Measurements from ENCODE around the gene KCNQ1OT1. TPM values are rescaled to one million over a fixed set of nuclear protein-coding genes. Genes with fewer than 3 reads are reported as not detected.

KCNQ1OT1 gene
- total RNA-seq, 1 donor from 2014 or later: 1.6 TPM

DNA sequence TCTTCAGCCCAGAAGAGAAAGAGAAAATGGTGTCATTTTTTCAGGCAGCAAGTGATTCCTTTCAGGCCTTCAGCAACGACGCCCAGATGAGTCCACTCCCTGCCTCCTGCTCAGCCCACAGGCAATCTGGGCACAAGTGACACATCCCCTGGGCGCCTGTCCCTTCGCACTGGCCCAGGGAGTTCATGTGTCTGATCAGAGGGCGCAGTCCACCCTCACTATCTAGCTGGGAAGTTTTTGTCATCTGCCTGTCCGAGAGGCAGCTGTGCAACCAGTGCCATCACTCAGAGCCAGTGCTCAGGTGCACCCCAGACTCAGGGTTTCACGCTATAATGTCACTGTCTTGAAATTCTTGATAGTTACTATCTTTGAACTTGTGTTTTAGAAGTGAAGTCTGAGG lies 1.4 kb upstream of the KCNQ1OT1 start:
- TF ChIP-seq, protein P1, sequence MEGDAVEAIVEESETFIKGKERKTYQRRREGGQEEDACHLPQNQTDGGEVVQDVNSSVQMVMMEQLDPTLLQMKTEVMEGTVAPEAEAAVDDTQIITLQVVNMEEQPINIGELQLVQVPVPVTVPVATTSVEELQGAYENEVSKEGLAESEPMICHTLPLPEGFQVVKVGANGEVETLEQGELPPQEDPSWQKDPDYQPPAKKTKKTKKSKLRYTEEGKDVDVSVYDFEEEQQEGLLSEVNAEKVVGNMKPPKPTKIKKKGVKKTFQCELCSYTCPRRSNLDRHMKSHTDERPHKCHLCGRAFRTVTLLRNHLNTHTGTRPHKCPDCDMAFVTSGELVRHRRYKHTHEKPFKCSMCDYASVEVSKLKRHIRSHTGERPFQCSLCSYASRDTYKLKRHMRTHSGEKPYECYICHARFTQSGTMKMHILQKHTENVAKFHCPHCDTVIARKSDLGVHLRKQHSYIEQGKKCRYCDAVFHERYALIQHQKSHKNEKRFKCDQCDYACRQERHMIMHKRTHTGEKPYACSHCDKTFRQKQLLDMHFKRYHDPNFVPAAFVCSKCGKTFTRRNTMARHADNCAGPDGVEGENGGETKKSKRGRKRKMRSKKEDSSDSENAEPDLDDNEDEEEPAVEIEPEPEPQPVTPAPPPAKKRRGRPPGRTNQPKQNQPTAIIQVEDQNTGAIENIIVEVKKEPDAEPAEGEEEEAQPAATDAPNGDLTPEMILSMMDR (IDR thresholded peaks at IDR 0.05): no peak
- DNase-seq (no peak), ATAC-seq (no peak)
- Histone ChIP-seq H3K4me3 (no peak overlapping the region), H3K4me1 (no peaks in the 10 kb centered on the region), H3K27me3 (ENCODE audit: low read depth) (no peaks in the 10 kb centered on the region), H3K9me3 (no peaks in the 10 kb centered on the region), H3K36me3 (no peaks in the 10 kb centered on the region), H3K27ac (peak overlapping the region; percentile 92)
- intact Hi-C loops (cut with DNase I): no loop called here

DNA sequence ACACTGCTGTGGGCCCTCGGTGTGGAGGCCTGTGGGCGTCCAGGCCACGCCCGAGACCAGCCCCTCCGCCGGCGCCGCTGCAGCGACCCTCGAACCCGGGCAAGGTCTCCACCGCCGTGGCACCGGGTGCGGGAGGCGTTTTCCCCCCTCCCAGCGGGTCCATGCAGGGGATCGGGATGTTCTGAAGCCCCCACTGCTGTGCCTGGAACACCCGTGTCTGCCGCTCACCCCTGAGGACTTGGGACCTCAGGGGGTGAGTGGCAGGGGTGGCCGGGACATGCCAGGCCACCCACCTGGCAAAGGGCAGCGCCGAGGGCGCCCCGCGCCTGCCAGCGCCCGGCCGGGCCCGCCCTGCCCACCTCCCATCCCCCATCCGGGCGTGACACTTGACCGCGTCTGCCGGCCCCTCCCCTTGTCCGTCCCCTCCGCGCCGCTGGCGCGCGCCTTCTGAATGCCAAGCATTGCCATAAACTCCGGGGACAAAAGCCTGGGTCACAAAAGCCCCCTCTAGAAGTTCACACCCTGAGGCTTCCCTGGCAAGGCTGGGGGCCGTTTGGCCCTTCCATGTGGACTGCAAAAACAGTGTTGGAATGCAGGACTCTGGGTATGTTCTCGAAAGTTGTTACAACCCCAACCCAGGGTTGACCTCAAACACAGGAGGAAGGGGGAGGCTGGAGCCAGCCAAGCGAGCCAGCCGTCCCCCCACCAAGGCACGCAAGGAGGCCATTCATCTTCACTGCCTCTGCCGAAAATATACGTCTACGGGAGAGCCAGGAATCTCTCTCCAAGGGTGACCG lies 819 bp upstream of the KCNQ1OT1 start:
- TF ChIP-seq, protein P1 (IDR thresholded peaks at IDR 0.05): no peak
- intact Hi-C loops (cut with DNase I): no loop called here
- no peaks in the 10 kb centered on the region for H3K9me3 ChIP-seq
- ATAC-seq (peak; percentile 76 to 80), DNase-seq (peak; percentile 83)
- no peaks in the 10 kb centered on the region for H3K4me1 ChIP-seq
- H3K27ac ChIP-seq: peak overlapping the region; percentile 92
- H3K27me3 ChIP-seq (ENCODE audit: low read depth): no peaks in the 10 kb centered on the region
- peak overlapping the region; percentile 62 for H3K4me3 ChIP-seq
- H3K36me3 ChIP-seq: no peaks in the 10 kb centered on the region

DNA sequence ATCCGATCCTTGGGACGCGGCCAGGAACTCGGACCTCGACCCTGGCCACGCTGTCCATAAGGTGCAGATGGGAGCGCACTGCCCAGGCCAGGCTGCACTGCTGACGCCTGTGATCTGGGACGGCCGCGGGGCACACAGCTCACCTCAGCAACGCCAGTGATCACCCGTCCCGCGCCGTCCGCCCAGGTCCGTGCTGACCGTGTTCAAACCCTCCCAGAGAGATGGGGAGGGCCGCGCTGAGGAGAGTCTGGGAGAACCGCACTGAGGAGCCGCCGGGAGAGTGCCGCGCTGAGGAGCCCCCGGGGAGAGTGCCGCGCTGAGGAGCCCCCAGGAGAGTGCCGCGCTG lies 636 bp downstream of the KCNQ1OT1 start:
- peak; percentile 40 for ATAC-seq
- Histone ChIP-seq H3K27ac (peak overlapping the region; percentile 92), H3K4me1 (no peaks in the 10 kb centered on the region), H3K36me3 (no peaks in the 10 kb centered on the region), H3K4me3 (peak overlapping the region; percentile 62), H3K27me3 (ENCODE audit: low read depth) (no peaks in the 10 kb centered on the region), H3K9me3 (no peaks in the 10 kb centered on the region)
- TF ChIP-seq, protein P1 (IDR thresholded peaks at IDR 0.05): no peak
- intact Hi-C loops (cut with DNase I): no loop called here
- peak; percentile 56 for DNase-seq

DNA sequence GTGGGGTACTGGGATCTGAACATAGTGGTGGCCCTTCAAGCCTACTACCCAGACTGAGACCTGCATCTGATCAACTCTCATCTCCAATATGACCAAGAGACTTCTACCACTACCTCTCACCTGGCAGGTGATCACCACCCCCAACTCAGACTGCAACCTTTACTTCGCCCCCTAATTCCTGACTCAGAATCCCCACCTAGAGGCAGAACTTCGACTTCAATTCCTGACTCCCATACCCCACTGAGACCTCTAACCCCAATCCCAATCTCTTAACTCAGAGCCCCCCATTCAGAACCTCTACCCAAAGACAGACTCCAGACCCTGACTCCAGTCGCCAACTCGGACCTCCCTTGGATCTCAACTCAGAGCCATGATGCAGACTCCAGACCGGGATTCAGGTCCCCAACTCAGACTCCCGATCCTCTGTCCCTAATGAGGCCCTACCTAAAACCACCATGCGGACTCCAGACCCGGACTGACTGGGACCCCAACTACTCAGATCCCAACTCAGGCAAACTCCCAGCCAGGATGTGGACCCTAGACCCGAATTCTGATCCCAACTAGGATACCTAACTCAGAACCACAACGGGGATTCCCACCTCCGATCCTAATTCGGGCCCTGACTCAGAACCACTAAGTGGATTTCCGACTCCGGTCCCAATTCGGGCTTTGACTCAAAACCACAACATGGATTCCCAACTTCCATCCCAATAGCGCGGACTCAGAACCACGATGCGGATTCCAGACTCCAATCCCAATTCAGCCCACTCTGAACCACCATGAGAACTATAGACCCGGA lies 1.2 kb downstream of the KCNQ1OT1 start:
- peak overlapping the region; percentile 92 for H3K27ac ChIP-seq
- intact Hi-C loops (cut with DNase I): no loop called here
- ATAC-seq: no peak

DNA sequence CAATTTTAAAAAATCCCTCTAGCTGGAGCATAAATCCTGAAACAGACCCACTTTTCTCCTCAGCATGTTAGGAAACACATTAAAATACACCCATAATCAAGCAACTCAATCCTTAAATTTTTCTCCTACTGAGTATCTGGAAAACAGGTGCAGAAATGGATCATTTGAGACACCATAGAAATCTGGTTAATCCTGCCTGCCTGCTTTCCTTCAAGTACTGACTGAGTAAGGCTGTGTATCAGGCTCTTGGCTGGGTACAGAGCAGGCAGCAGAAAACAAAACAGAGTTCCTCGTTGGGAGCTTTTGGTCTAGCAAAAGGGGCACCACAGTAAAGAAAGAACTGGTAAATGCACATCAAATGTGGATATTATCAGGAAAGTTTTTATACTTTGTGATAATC lies 1.9 kb downstream of the KCNQ1OT1 start:
- intact Hi-C loops (cut with DNase I): no loop called here
- no peak for ATAC-seq
- TF ChIP-seq, protein P1 (IDR thresholded peaks at IDR 0.05): no peak
- Histone ChIP-seq H3K36me3 (no peaks in the 10 kb centered on the region), H3K27ac (no peak overlapping the region), H3K27me3 (ENCODE audit: low read depth) (no peaks in the 10 kb centered on the region), H3K9me3 (no peaks in the 10 kb centered on the region), H3K4me3 (peak overlapping the region; percentile 62), H3K4me1 (peaks cover 8% of the 10 kb centered on the region)
- no peak for DNase-seq

More for the DNA sequence above, 1.2 kb downstream of the KCNQ1OT1 start:
- Histone ChIP-seq H3K27me3 (ENCODE audit: low read depth) (no peaks in the 10 kb centered on the region), H3K9me3 (no peaks in the 10 kb centered on the region), H3K4me3 (peak overlapping the region; percentile 62), H3K36me3 (no peaks in the 10 kb centered on the region), H3K4me1 (peaks cover under 1% of the 10 kb centered on the region)
- TF ChIP-seq, protein P1 (IDR thresholded peaks at IDR 0.05): no peak
- no peak for DNase-seq
